Stimulated activated CD8-positive, alpha-beta memory T cell treated with anti-CD3 and anti-CD28 coated beads, Interleukin-12 subunit alpha, Interleukin-12 subunit beta, amount 100 ng/mL, for 24 hours (primary cell): ENCODE results near the gene DHRS7C.
"Not testable (repeated sequence)": the region's sequence is repeated elsewhere in the genome, so short reads cannot be mapped to it uniquely, and the experiment has no call there.

ENCODE experiments used
- DNase-seq: peaks from one replicate; pipeline ENCODE4 v3.0.0-alpha.2; 2020; ENCODE audit errors: extremely low read depth

Gene DHRS7C

GRCh38 chr17:9810100-9810949 is 18.9 kb upstream of the DHRS7C start:
- no peak for DNase-seq

GRCh38 chr17:9809409-9809808 is 18.0 kb upstream of the DHRS7C start:
- no peak for DNase-seq

- DNase-seq: no peak
These were observed 15.3 kb upstream of the DHRS7C start for GRCh38 chr17:9806699-9807098.

GRCh38 chr17:9805769-9806168 is 14.4 kb upstream of the DHRS7C start:
- DNase-seq: no peak

- no peak for DNase-seq
These were observed 11.3 kb upstream of the DHRS7C start for GRCh38 chr17:9802697-9803096.

- DNase-seq: no peak
These were observed 10.9 kb upstream of the DHRS7C start for GRCh38 chr17:9802294-9802693.

GRCh38 chr17:9801505-9801904 is 10.1 kb upstream of the DHRS7C start:
- DNase-seq: no peak

- no peak for DNase-seq
These were observed 7.3 kb upstream of the DHRS7C start for GRCh38 chr17:9798724-9799123.

GRCh38 chr17:9798008-9798407 is 6.6 kb upstream of the DHRS7C start:
- no peak for DNase-seq

- DNase-seq: no peak
These were observed 919 bp upstream of the DHRS7C start for GRCh38 chr17:9792181-9792840.

- no peak for DNase-seq
These were observed 1.1 kb downstream of the DHRS7C start for GRCh38 chr17:9790316-9790715.

- DNase-seq: no peak
These were observed 2.8 kb downstream of the DHRS7C start for GRCh38 chr17:9788601-9789000.

GRCh38 chr17:9784544-9784943 is 6.8 kb downstream of the DHRS7C start:
- no peak for DNase-seq

GRCh38 chr17:9783465-9783864 is 7.9 kb downstream of the DHRS7C start:
- DNase-seq: not testable (repeated sequence)

- no peak for DNase-seq
These were observed 8.3 kb downstream of the DHRS7C start for GRCh38 chr17:9783050-9783449.

- DNase-seq: no peak
These were observed 10.8 kb downstream of the DHRS7C start for GRCh38 chr17:9780552-9780951.

GRCh38 chr17:9776911-9777310 is 14.5 kb downstream of the DHRS7C start:
- DNase-seq: no peak

GRCh38 chr17:9772658-9773057 is 18.7 kb downstream of the DHRS7C start:
- no peak for DNase-seq

GRCh38 chr17:9771465-9771864 is 19.9 kb downstream of the DHRS7C start:
- no peak for DNase-seq

- no peak for DNase-seq
These were observed 22.2 kb downstream of the DHRS7C start for GRCh38 chr17:9769036-9769695.

GRCh38 chr17:9768381-9768934 is 22.9 kb downstream of the DHRS7C start:
- DNase-seq: no peak

- DNase-seq: no peak
These were observed 23.9 kb downstream of the DHRS7C start for GRCh38 chr17:9767432-9767991.
